ENCODE results near the gene SLC26A9. TPM values are rescaled to one million over a fixed set of nuclear protein-coding genes. Genes with fewer than 3 reads are reported as not detected.
"Not testable (repeated sequence)": the region's sequence is repeated elsewhere in the genome, so short reads cannot be mapped to it uniquely, and the experiment has no call there.

SLC26A9 gene
- total RNA-seq, 2 donors from 2014 or later, result 0.22 TPM

GRCh38 chr1:205889006-205889405 is 54.2 kb downstream of the SLC26A9 start:
- H3K27me3 ChIP-seq (ENCODE audit: control insufficient read depth, insufficient read depth, low read length, poor library complexity, severe bottlenecking); H3K4me3 ChIP-seq (ENCODE audit: low read length); H3K27ac Mint-ChIP-seq; H3K9ac ChIP-seq (ENCODE audit: extremely low read depth, low read length, poor library complexity, severe bottlenecking); H3K4me3 Mint-ChIP-seq; H3K9me3 Mint-ChIP-seq; DNase-seq; H3K4me1 ChIP-seq (ENCODE audit: control insufficient read depth, insufficient read depth, low read length); H3K27ac ChIP-seq (ENCODE audit: low read depth, low read length); H3K4me1 Mint-ChIP-seq; H3K36me3 ChIP-seq (ENCODE audit: control insufficient read depth, insufficient read depth, low read length): not testable (repeated sequence)
- peaks cover 74% of the 10 kb centered on the region for H3K9me3 ChIP-seq (ENCODE audit: control insufficient read depth, low read length)
- H3K36me3 Mint-ChIP-seq (ENCODE audit: low read depth), result peaks cover 30% of the 10 kb centered on the region
- WGBS, 2 experiments (ENCODE audit: insufficient coverage in 1 of 2, insufficient read length in 1 of 2), result 84 to 90% methylated on average over 3 to 4 of the region's 4 CpGs
- peaks cover 15% of the 10 kb centered on the region for H3K27me3 Mint-ChIP-seq (ENCODE audit: insufficient read depth)

GRCh38 chr1:205883792-205884191 is 59.5 kb downstream of the SLC26A9 start:
- no peak for DNase-seq
- Histone ChIP-seq H3K27ac (ENCODE audit: low read depth, low read length) (no peak overlapping the region), H3K27me3 (ENCODE audit: control insufficient read depth, insufficient read depth, low read length, poor library complexity, severe bottlenecking) (no peaks in the 10 kb centered on the region), H3K36me3 (ENCODE audit: control insufficient read depth, insufficient read depth, low read length) (no peaks in the 10 kb centered on the region), H3K4me1 (ENCODE audit: control insufficient read depth, insufficient read depth, low read length) (no peaks in the 10 kb centered on the region), H3K9ac (ENCODE audit: extremely low read depth, low read length, poor library complexity, severe bottlenecking) (no peak overlapping the region), H3K4me3 (ENCODE audit: low read length) (no peak overlapping the region), H3K9me3 (ENCODE audit: control insufficient read depth, low read length) (peaks cover 47% of the 10 kb centered on the region)
- Mint-ChIP-seq H3K36me3 (ENCODE audit: low read depth) (peaks cover 7% of the 10 kb centered on the region), H3K9me3 (peaks cover 12% of the 10 kb centered on the region), H3K27me3 (ENCODE audit: insufficient read depth) (peaks cover 2% of the 10 kb centered on the region), H3K4me3 (no peak overlapping the region), H3K27ac (no peak overlapping the region), H3K4me1 (peaks cover 9% of the 10 kb centered on the region)
- TF ChIP-seq CTCF (conservative IDR thresholded peaks at IDR 0.05), result no peak

- peaks cover 7% of the 10 kb centered on the region for H3K36me3 Mint-ChIP-seq (ENCODE audit: low read depth)
- peaks cover 25% of the 10 kb centered on the region for H3K9me3 ChIP-seq (ENCODE audit: control insufficient read depth, low read length)
- no peak overlapping the region for H3K27ac Mint-ChIP-seq
These were observed 62.3 kb downstream of the SLC26A9 start for GRCh38 chr1:205880923-205881322.

More at GRCh38 chr1:205880923-205881322, 62.3 kb downstream of the SLC26A9 start:
- no peaks in the 10 kb centered on the region for H3K4me1 ChIP-seq (ENCODE audit: control insufficient read depth, insufficient read depth, low read length)
- DNase-seq, result no peak
- no peaks in the 10 kb centered on the region for H3K27me3 ChIP-seq (ENCODE audit: control insufficient read depth, insufficient read depth, low read length, poor library complexity, severe bottlenecking)
- Mint-ChIP-seq H3K9me3 (peaks cover 12% of the 10 kb centered on the region), H3K4me1 (peaks cover 12% of the 10 kb centered on the region), H3K4me3 (no peak overlapping the region), H3K27me3 (ENCODE audit: insufficient read depth) (peaks cover 4% of the 10 kb centered on the region)
- no peak overlapping the region for H3K9ac ChIP-seq (ENCODE audit: extremely low read depth, low read length, poor library complexity, severe bottlenecking)
- no peak overlapping the region for H3K4me3 ChIP-seq (ENCODE audit: low read length)
- H3K27ac ChIP-seq (ENCODE audit: low read depth, low read length), result no peak overlapping the region
- H3K36me3 ChIP-seq (ENCODE audit: control insufficient read depth, insufficient read depth, low read length), result no peaks in the 10 kb centered on the region
- TF ChIP-seq CTCF (conservative IDR thresholded peaks at IDR 0.05), result no peak
